ENCODE data around the gene TIMP3.

Gene TIMP3

DNA sequence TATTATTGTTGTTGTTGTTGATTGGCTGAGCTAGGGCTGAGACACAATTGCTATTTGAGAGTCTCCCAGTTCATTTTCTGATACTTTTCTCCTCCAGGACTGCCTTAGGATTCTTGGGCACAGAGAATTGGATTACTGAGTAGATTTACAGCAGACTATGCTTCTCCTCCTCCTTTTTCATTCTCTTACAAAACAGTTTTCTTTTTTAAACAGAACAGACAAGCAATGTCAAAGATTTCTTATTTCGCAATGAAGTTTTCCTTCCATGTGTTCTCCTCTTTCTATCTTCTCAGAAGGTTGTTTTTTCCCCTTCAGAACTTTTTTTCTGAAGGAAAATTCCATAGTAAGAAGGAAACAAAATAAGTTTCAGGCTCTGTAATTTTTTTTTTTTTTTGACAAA is 19.8 kb upstream of the TIMP3 start:
- Histone ChIP-seq H3K36me3 (ENCODE audit: insufficient read depth, low read length) (no peaks in the 10 kb centered on the region), H3K4me2 (ENCODE audit: low read depth, low read length, poor library complexity, severe bottlenecking) (no peak overlapping the region), H2AFZ (ENCODE audit: low read length) (no peak overlapping the region), H3K9ac (ENCODE audit: low read depth, low read length, poor library complexity, severe bottlenecking) (no peak overlapping the region), H3K4me3 (ENCODE audit: low read length, poor library complexity, severe bottlenecking) (no peak overlapping the region), H3K27me3 (ENCODE audit: insufficient read depth, low read length, poor library complexity, severe bottlenecking) (no peaks in the 10 kb centered on the region), H3K4me1 (ENCODE audit: insufficient read depth, low read length, poor library complexity, severe bottlenecking) (no peaks in the 10 kb centered on the region), H4K20me1 (ENCODE audit: insufficient read depth, low read length, poor library complexity, severe bottlenecking) (no peaks in the 10 kb centered on the region), H3K79me2 (ENCODE audit: insufficient read depth, low read length) (no peaks in the 10 kb centered on the region), H3F3A (ENCODE audit: low read depth) (no peaks in the 10 kb centered on the region), H3K9me3 (ENCODE audit: insufficient read depth, low read depth, low read length) (no peaks in the 10 kb centered on the region), H3K9me2 (replicated peaks; ENCODE audit: low read depth, low read length) (no peaks in the 10 kb centered on the region)
- no peak for TF ChIP-seq EZH2phosphoT487 (IDR thresholded peaks at IDR 0.05; ENCODE audit: borderline replicate concordance)
- TF ChIP-seq, protein P1, sequence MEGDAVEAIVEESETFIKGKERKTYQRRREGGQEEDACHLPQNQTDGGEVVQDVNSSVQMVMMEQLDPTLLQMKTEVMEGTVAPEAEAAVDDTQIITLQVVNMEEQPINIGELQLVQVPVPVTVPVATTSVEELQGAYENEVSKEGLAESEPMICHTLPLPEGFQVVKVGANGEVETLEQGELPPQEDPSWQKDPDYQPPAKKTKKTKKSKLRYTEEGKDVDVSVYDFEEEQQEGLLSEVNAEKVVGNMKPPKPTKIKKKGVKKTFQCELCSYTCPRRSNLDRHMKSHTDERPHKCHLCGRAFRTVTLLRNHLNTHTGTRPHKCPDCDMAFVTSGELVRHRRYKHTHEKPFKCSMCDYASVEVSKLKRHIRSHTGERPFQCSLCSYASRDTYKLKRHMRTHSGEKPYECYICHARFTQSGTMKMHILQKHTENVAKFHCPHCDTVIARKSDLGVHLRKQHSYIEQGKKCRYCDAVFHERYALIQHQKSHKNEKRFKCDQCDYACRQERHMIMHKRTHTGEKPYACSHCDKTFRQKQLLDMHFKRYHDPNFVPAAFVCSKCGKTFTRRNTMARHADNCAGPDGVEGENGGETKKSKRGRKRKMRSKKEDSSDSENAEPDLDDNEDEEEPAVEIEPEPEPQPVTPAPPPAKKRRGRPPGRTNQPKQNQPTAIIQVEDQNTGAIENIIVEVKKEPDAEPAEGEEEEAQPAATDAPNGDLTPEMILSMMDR (conservative IDR thresholded peaks at IDR 0.05; ENCODE audit: low read length), result no peak

DNA sequence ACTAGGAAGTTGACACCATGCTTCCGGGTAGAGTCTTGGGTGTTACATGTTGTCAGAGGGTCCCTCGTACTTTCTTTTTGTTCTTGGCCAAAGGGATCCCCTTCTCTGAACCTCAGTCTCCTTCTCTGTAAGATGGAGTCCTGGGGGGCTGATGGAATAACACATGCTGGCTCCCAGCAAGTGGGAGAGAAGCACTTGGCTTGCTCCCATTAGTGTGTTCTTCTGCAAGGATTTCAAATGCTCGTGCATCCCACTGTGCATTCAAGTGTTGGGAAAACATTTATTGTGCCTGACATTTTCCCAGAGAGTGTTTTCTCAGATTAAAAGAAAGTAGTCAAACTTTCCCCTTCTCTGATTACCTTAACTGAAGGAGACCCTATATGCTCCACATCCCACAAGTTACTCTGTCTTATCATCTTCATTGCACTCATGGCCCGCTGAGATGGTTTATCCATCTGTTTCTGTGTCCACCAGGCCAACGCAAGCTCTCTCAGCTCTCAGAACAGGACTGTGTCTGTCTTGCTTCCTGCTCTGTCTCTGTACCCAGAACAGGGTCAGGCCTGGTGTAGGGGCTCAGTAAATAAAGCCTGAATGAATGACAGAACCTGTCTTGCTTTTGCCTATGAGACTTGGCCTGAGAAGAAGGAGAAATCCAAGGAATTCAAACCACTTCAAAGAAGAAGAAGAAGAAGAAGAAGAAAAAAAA is 16.0 kb upstream of the TIMP3 start:
- no peaks in the 10 kb centered on the region for H3K9me3 ChIP-seq (ENCODE audit: insufficient read depth, low read depth, low read length)
- H2AFZ ChIP-seq (ENCODE audit: low read length), result no peak overlapping the region
- H3K9me2 ChIP-seq (replicated peaks; ENCODE audit: low read depth, low read length), result no peaks in the 10 kb centered on the region
- H3F3A ChIP-seq (ENCODE audit: low read depth), result no peaks in the 10 kb centered on the region
- no peak overlapping the region for H3K9ac ChIP-seq (ENCODE audit: low read depth, low read length, poor library complexity, severe bottlenecking)
- H3K4me2 ChIP-seq (ENCODE audit: low read depth, low read length, poor library complexity, severe bottlenecking), result no peak overlapping the region
- no peaks in the 10 kb centered on the region for H4K20me1 ChIP-seq (ENCODE audit: insufficient read depth, low read length, poor library complexity, severe bottlenecking)
- no peaks in the 10 kb centered on the region for H3K27me3 ChIP-seq (ENCODE audit: insufficient read depth, low read length, poor library complexity, severe bottlenecking)
- no peaks in the 10 kb centered on the region for H3K36me3 ChIP-seq (ENCODE audit: insufficient read depth, low read length)
- no peaks in the 10 kb centered on the region for H3K4me1 ChIP-seq (ENCODE audit: insufficient read depth, low read length, poor library complexity, severe bottlenecking)
- H3K79me2 ChIP-seq (ENCODE audit: insufficient read depth, low read length), result no peaks in the 10 kb centered on the region
- no peak for TF ChIP-seq EZH2phosphoT487 (IDR thresholded peaks at IDR 0.05; ENCODE audit: borderline replicate concordance)
- TF ChIP-seq, protein P1 (conservative IDR thresholded peaks at IDR 0.05; ENCODE audit: low read length), result no peak
- no peak overlapping the region for H3K4me3 ChIP-seq (ENCODE audit: low read length, poor library complexity, severe bottlenecking)

DNA sequence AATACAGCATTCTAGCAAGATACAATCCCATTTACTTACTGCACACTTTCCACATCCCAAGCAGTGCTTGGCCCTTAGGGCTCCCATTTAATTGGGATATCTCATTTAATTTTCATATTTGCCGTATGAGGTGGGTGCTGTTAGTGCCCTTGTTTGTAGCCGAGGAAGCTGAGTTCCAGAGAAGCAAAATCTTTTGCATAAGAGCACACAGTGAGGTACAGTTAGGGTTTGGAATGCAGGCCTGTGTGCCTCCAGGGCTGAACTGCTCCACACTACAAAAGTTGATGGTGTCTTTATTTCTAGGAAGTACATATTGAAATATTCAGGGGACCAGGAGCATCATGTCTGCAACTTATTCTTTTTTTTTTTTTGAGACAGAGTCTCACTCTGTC is 15.5 kb upstream of the TIMP3 start:
- TF ChIP-seq, protein P1 (conservative IDR thresholded peaks at IDR 0.05; ENCODE audit: low read length), result no peak
- TF ChIP-seq EZH2phosphoT487 (IDR thresholded peaks at IDR 0.05; ENCODE audit: borderline replicate concordance), result no peak
- H3K4me2 ChIP-seq (ENCODE audit: low read depth, low read length, poor library complexity, severe bottlenecking), result no peak overlapping the region
- no peaks in the 10 kb centered on the region for H3F3A ChIP-seq (ENCODE audit: low read depth)
- H3K9me3 ChIP-seq (ENCODE audit: insufficient read depth, low read depth, low read length), result no peaks in the 10 kb centered on the region
- H3K27me3 ChIP-seq (ENCODE audit: insufficient read depth, low read length, poor library complexity, severe bottlenecking), result no peaks in the 10 kb centered on the region
- no peaks in the 10 kb centered on the region for H3K79me2 ChIP-seq (ENCODE audit: insufficient read depth, low read length)
- no peaks in the 10 kb centered on the region for H3K36me3 ChIP-seq (ENCODE audit: insufficient read depth, low read length)
- H3K4me3 ChIP-seq (ENCODE audit: low read length, poor library complexity, severe bottlenecking), result no peak overlapping the region
- no peaks in the 10 kb centered on the region for H3K4me1 ChIP-seq (ENCODE audit: insufficient read depth, low read length, poor library complexity, severe bottlenecking)
- no peaks in the 10 kb centered on the region for H3K9me2 ChIP-seq (replicated peaks; ENCODE audit: low read depth, low read length)
- H3K9ac ChIP-seq (ENCODE audit: low read depth, low read length, poor library complexity, severe bottlenecking), result no peak overlapping the region
- H2AFZ ChIP-seq (ENCODE audit: low read length), result no peak overlapping the region
- no peaks in the 10 kb centered on the region for H4K20me1 ChIP-seq (ENCODE audit: insufficient read depth, low read length, poor library complexity, severe bottlenecking)
